ENCODE data around the gene PRPS1L1. TPM values are rescaled to one million over a fixed set of nuclear protein-coding genes. Genes with fewer than 3 reads are reported as not detected.

The PRPS1L1 gene
- total RNA-seq, 4 donors from 2014 or later: not detected

- WGBS, 2 donors: 79 to 87% methylated on average over 3 of the region's 3 CpGs
- no peak overlapping the region for H3K4me3 ChIP-seq
- H3K27me3 ChIP-seq: no peaks in the 10 kb centered on the region
- no peak overlapping the region for H3K27ac ChIP-seq
- TF ChIP-seq EP300 (IDR thresholded peaks at IDR 0.05): no peak
- TF ChIP-seq CTCF (IDR thresholded peaks at IDR 0.05): no peak
- TF ChIP-seq POLR2A (IDR thresholded peaks at IDR 0.05): no peak
- DNase-seq (ENCODE audit: low spot score in 2 of 2): no peak
- H3K9me3 ChIP-seq: no peaks in the 10 kb centered on the region
- H3K4me1 ChIP-seq: no peaks in the 10 kb centered on the region
- H3K36me3 ChIP-seq: no peaks in the 10 kb centered on the region
These were observed 17.5 kb upstream of the PRPS1L1 start for GRCh38 chr7:18045171-18045570.

- Histone ChIP-seq H3K27ac (no peak overlapping the region), H3K4me1 (no peaks in the 10 kb centered on the region), H3K36me3 (no peaks in the 10 kb centered on the region), H3K4me3 (no peak overlapping the region), H3K9me3 (no peaks in the 10 kb centered on the region), H3K27me3 (no peaks in the 10 kb centered on the region)
- TF ChIP-seq POLR2A (IDR thresholded peaks at IDR 0.05) (no peak), EP300 (IDR thresholded peaks at IDR 0.05) (no peak), CTCF (IDR thresholded peaks at IDR 0.05) (no peak)
- no peak for DNase-seq (ENCODE audit: low spot score in 2 of 2)
These were observed 13.5 kb upstream of the PRPS1L1 start for GRCh38 chr7:18041191-18041590.

- Histone ChIP-seq H3K9me3 (no peaks in the 10 kb centered on the region), H3K36me3 (no peaks in the 10 kb centered on the region), H3K27me3 (no peaks in the 10 kb centered on the region), H3K27ac (no peak overlapping the region), H3K4me1 (no peaks in the 10 kb centered on the region), H3K4me3 (no peak overlapping the region)
- 52 to 54% methylated on average over 5 of the region's 5 CpGs for WGBS, 2 donors
- TF ChIP-seq EP300 (IDR thresholded peaks at IDR 0.05): no peak
- no peak for TF ChIP-seq CTCF (IDR thresholded peaks at IDR 0.05)
- TF ChIP-seq POLR2A (IDR thresholded peaks at IDR 0.05): no peak
- DNase-seq (ENCODE audit: low spot score in 2 of 2): no peak
These were observed 12.6 kb upstream of the PRPS1L1 start for GRCh38 chr7:18040196-18040595.

- TF ChIP-seq CTCF (IDR thresholded peaks at IDR 0.05): no peak
- no peak for TF ChIP-seq EP300 (IDR thresholded peaks at IDR 0.05)
- no peak for TF ChIP-seq POLR2A (IDR thresholded peaks at IDR 0.05)
These were observed 10.7 kb upstream of the PRPS1L1 start for GRCh38 chr7:18038382-18038781.

GRCh38 chr7:18037609-18038008, 10.0 kb upstream of the PRPS1L1 start:
- H3K27me3 ChIP-seq: no peaks in the 10 kb centered on the region
- DNase-seq (ENCODE audit: low spot score in 2 of 2): no peak
- TF ChIP-seq CTCF (IDR thresholded peaks at IDR 0.05): no peak
- no peak for TF ChIP-seq POLR2A (IDR thresholded peaks at IDR 0.05)
- no peak for TF ChIP-seq EP300 (IDR thresholded peaks at IDR 0.05)
- 92 to 98% methylated on average over 3 of the region's 3 CpGs for WGBS, 2 donors
- no peaks in the 10 kb centered on the region for H3K36me3 ChIP-seq
- no peak overlapping the region for H3K27ac ChIP-seq
- H3K9me3 ChIP-seq: no peaks in the 10 kb centered on the region
- no peaks in the 10 kb centered on the region for H3K4me1 ChIP-seq
- no peak overlapping the region for H3K4me3 ChIP-seq

More at GRCh38 chr7:18038382-18038781, 10.7 kb upstream of the PRPS1L1 start:
- Histone ChIP-seq H3K4me3 (no peak overlapping the region), H3K27me3 (no peaks in the 10 kb centered on the region), H3K9me3 (no peaks in the 10 kb centered on the region), H3K27ac (no peak overlapping the region), H3K36me3 (no peaks in the 10 kb centered on the region), H3K4me1 (no peaks in the 10 kb centered on the region)
- DNase-seq (ENCODE audit: low spot score in 2 of 2): no peak

All from tibial nerve (tissue), 4 donors.